ENCODE results near the gene THRSP.
"Not testable (repeated sequence)": the region's sequence is repeated elsewhere in the genome, so short reads cannot be mapped to it uniquely, and the experiment has no call there.

THRSP gene

DNA sequence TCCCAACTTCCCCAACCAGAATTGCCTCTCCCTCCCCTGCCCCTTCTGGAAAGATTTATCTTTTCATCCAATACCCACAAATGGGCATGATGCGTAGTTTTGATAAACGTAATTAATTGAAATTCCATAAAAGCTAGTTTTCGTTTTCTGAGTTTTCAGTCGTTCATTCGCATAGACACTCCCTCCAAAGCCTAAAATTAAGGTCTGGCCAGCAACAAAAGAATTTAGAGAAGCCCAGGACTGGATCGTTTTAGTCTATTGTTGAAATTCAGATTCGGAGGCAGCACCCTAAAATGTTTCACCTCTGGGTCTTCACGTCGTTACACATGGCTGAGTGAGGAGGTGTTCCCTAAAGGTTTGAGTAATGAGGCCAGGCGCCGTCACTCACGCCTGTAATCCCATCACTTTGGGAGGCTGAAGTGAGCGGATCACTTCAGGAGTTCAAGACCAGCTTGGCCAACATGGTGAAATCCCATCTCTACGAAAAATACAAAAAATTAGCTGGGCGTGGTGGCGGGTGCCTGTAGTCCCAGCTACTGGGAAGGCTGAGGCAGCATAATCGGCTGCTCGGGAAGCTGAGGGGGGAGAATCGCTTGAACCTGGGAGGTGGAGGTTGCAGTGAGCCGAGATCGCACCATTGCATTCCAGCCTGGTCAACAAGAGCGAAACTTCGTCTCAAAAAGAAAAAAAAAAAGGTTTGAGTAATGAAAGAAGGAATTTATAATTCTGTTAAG is 16.6 kb downstream of the THRSP start:
- Mint-ChIP-seq H3K4me3 (peak overlapping the region; percentile 82 to 87), H3K27me3 (no peaks in the 10 kb centered on the region), H3K36me3 (ENCODE audit: insufficient read depth) (peaks cover 16% of the 10 kb centered on the region), H3K4me1 (ENCODE audit: low read depth in 2 of 2) (peaks cover 31 to 40% of the 10 kb centered on the region in 2 donors), H3K9me3 (no peaks in the 10 kb centered on the region), H3K27ac (peak overlapping the region; percentile 87 to 95)
- DNase-seq (no peak), ATAC-seq (replicated peaks) (peak; percentile 1)

- Mint-ChIP-seq H3K27me3 (no peaks in the 10 kb centered on the region), H3K27ac (peak overlapping the region; percentile 27 to 60), H3K4me3 (peak overlapping the region; percentile 82 to 87), H3K9me3 (no peaks in the 10 kb centered on the region), H3K36me3 (ENCODE audit: insufficient read depth) (peaks cover 12% of the 10 kb centered on the region), H3K4me1 (ENCODE audit: low read depth in 2 of 2) (peaks cover 28 to 36% of the 10 kb centered on the region in 2 donors)
- ATAC-seq (replicated peaks) (no peak), DNase-seq (no peak)
Observed at GRCh38 chr11:78080818-78081495, 17.3 kb downstream of the THRSP start.

DNA sequence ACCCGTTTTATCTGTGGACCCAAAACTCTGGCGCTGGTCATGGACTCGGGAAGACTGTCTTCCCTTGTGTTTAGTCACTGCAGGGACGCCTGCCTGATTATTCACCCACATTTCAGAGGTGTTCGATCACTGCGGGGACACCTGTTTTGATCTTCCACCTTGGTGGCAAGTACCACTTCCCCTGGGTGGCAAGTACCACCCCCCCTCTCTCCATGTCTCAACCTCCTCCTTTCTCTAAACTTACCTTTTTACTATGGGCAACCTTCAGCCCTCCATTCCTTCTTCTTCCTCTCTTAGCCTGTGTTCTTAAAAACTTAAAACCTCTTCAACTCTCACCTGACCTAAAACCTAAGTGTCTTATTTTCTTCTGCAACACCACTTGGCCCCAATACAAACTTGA is 17.9 kb downstream of the THRSP start:
- Mint-ChIP-seq H3K27ac (peak overlapping the region; percentile 27 to 60), H3K4me3 (peak overlapping the region; percentile 53 to 82), H3K9me3 (no peaks in the 10 kb centered on the region), H3K36me3 (ENCODE audit: insufficient read depth) (peaks cover 9% of the 10 kb centered on the region), H3K27me3 (no peaks in the 10 kb centered on the region), H3K4me1 (ENCODE audit: low read depth in 2 of 2) (peaks cover 25 to 31% of the 10 kb centered on the region in 2 donors)
- ATAC-seq (replicated peaks) (peak; percentile 25), DNase-seq (peak in 1 of 3 experiments; percentile 4)

DNA sequence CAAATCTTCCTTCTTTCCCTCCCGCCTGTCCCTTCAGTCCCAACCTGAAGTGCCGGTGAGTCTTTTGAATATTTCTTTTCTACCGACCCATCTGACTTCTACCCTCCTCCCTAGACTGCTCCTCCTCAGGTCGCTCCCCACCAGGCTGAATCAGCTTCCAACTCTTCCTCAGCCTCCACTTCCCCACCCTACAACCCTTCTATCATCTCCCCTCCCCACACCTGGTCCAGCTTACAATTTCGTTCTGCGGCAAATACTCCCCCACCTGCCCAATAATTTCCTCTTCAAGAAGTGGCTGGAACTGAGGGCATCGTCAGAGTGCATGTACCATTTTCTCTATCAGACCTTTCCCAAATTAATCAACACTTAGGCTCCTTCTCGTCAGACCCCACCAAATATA is 18.5 kb downstream of the THRSP start:
- Mint-ChIP-seq H3K27ac (peak overlapping the region; percentile 27 to 60), H3K36me3 (ENCODE audit: insufficient read depth) (peaks cover 9% of the 10 kb centered on the region), H3K4me1 (ENCODE audit: low read depth in 2 of 2) (peaks cover 22 to 27% of the 10 kb centered on the region in 2 donors), H3K9me3 (no peaks in the 10 kb centered on the region), H3K4me3 (no peak overlapping the region), H3K27me3 (no peaks in the 10 kb centered on the region)
- DNase-seq, result no peak
- no peak for ATAC-seq (replicated peaks)

GRCh38 chr11:78083021-78083420 is 19.4 kb downstream of the THRSP start:
- Mint-ChIP-seq H3K27ac (no peak overlapping the region), H3K9me3 (no peaks in the 10 kb centered on the region), H3K27me3 (no peaks in the 10 kb centered on the region), H3K36me3 (ENCODE audit: insufficient read depth) (peaks cover 9% of the 10 kb centered on the region), H3K4me1 (ENCODE audit: low read depth in 2 of 2) (peaks cover 16 to 21% of the 10 kb centered on the region in 2 donors), H3K4me3 (no peak overlapping the region)
- no peak for DNase-seq
- ATAC-seq (replicated peaks), result no peak

DNA sequence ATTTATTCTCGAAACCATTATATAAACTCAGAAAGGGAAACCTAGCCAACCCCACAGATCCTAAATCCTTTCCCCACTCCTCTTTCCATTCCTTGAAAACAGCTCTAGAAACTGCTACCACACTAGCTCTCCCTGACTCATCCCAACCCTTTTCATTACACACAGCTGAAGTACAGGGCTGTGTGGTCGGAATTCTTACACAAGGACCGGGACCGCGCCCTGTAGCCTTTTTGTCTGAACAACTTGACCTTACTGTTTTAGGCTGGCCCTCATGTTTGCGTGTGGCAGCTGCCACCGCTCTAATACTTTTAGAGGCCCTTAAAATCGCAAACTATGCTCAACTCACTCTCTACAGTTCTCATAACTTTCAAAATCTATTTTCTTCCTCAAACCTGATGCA is 20.8 kb downstream of the THRSP start:
- not testable (repeated sequence) for H3K27me3 Mint-ChIP-seq; H3K36me3 Mint-ChIP-seq (ENCODE audit: insufficient read depth)

DNA sequence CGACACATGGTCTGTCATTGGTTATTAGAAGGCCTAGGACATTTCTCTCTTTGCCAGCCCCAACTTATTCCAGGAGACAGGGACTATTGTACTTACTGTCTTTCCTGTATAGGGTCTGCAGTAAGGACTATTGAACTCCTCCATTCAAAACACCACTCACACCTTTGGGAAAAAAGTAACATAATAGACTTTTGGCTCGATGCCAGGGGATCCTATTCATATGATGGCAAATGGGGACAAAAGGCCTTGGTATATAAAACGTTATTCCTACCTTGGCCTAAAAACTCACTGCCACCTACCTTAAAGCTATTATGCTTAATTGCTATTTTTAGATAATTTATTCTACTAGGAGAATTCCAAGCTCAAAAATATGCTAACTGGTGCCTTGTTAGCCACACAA is 22.3 kb downstream of the THRSP start:
- H3K27me3 Mint-ChIP-seq, result no peaks in the 10 kb centered on the region
- H3K27ac Mint-ChIP-seq, result no peak overlapping the region
- H3K36me3 Mint-ChIP-seq (ENCODE audit: insufficient read depth), result no peaks in the 10 kb centered on the region
- no peak for ATAC-seq (replicated peaks)
- no peak overlapping the region for H3K4me3 Mint-ChIP-seq
- peaks cover 9 to 11% of the 10 kb centered on the region in 2 donors for H3K4me1 Mint-ChIP-seq (ENCODE audit: low read depth in 2 of 2)
- no peak for DNase-seq
- H3K9me3 Mint-ChIP-seq, result no peaks in the 10 kb centered on the region

More for the DNA sequence above, 20.8 kb downstream of the THRSP start:
- not testable (repeated sequence) for ATAC-seq (replicated peaks); H3K9me3 Mint-ChIP-seq; DNase-seq; H3K27ac Mint-ChIP-seq; H3K4me3 Mint-ChIP-seq
- H3K4me1 Mint-ChIP-seq (ENCODE audit: low read depth in 2 of 2), result peaks cover 10 to 13% of the 10 kb centered on the region in 2 donors

GRCh38 chr11:78086521-78087074 is 22.9 kb downstream of the THRSP start:
- not testable (repeated sequence) for DNase-seq; ATAC-seq (replicated peaks); H3K9me3 Mint-ChIP-seq; H3K36me3 Mint-ChIP-seq (ENCODE audit: insufficient read depth); H3K4me3 Mint-ChIP-seq; H3K27me3 Mint-ChIP-seq; H3K27ac Mint-ChIP-seq; H3K4me1 Mint-ChIP-seq (ENCODE audit: low read depth in 2 of 2)

- ATAC-seq (replicated peaks) (peak; percentile 54), DNase-seq (no peak)
- Mint-ChIP-seq H3K27me3 (no peaks in the 10 kb centered on the region), H3K4me3 (no peak overlapping the region), H3K27ac (no peak overlapping the region), H3K9me3 (no peaks in the 10 kb centered on the region), H3K36me3 (ENCODE audit: insufficient read depth) (peaks cover 13% of the 10 kb centered on the region), H3K4me1 (ENCODE audit: low read depth in 2 of 2) (peaks cover 0 to 1% of the 10 kb centered on the region in 2 donors)
Observed at GRCh38 chr11:78094250-78094649, 30.6 kb downstream of the THRSP start.

GRCh38 chr11:78097666-78098385 is 34.2 kb downstream of the THRSP start:
- Mint-ChIP-seq H3K4me1 (ENCODE audit: low read depth in 2 of 2) (peaks cover 0 to 1% of the 10 kb centered on the region in 2 donors), H3K36me3 (ENCODE audit: insufficient read depth) (peaks cover 21% of the 10 kb centered on the region), H3K4me3 (no peak overlapping the region), H3K27me3 (no peaks in the 10 kb centered on the region), H3K27ac (no peak overlapping the region), H3K9me3 (no peaks in the 10 kb centered on the region)
- DNase-seq (no peak), ATAC-seq (replicated peaks) (no peak)

DNA sequence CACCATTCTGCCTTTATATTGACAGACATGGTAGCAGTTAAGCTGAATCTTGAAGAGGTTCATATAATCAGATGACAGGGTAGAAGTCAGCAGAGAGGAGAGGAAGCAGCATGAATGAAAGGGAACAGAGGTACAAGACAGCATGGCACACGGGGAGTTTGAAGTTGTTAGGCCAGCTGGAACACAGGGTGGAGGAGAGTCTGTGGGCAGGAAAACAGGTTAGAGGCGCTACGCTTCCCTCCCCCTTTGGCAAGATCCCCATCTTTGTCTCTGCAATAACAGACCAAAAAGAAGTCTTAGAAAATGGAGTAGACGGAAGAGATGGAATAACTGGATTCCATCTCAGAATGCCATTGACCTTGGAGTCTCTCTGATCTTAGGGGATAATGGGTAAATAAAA is 36.0 kb downstream of the THRSP start:
- no peaks in the 10 kb centered on the region for H3K4me1 Mint-ChIP-seq (ENCODE audit: low read depth in 2 of 2)
- H3K36me3 Mint-ChIP-seq (ENCODE audit: insufficient read depth), result peaks cover 29% of the 10 kb centered on the region
- no peak for DNase-seq
- H3K4me3 Mint-ChIP-seq, result no peak overlapping the region
- H3K9me3 Mint-ChIP-seq, result no peaks in the 10 kb centered on the region
- H3K27ac Mint-ChIP-seq, result no peak overlapping the region
- H3K27me3 Mint-ChIP-seq, result no peaks in the 10 kb centered on the region
- ATAC-seq (replicated peaks), result no peak

GRCh38 chr11:78100261-78100660 is 36.6 kb downstream of the THRSP start:
- H3K27ac Mint-ChIP-seq, result no peak overlapping the region
- no peaks in the 10 kb centered on the region for H3K4me1 Mint-ChIP-seq (ENCODE audit: low read depth in 2 of 2)
- no peaks in the 10 kb centered on the region for H3K27me3 Mint-ChIP-seq
- DNase-seq (no peak), ATAC-seq (replicated peaks) (no peak)
- no peaks in the 10 kb centered on the region for H3K9me3 Mint-ChIP-seq
- no peak overlapping the region for H3K4me3 Mint-ChIP-seq
- H3K36me3 Mint-ChIP-seq (ENCODE audit: insufficient read depth), result peaks cover 29% of the 10 kb centered on the region

- Mint-ChIP-seq H3K27me3 (no peaks in the 10 kb centered on the region), H3K36me3 (ENCODE audit: insufficient read depth) (peaks cover 29% of the 10 kb centered on the region), H3K9me3 (no peaks in the 10 kb centered on the region), H3K4me1 (ENCODE audit: low read depth in 2 of 2) (no peaks in the 10 kb centered on the region), H3K27ac (no peak overlapping the region), H3K4me3 (no peak overlapping the region)
- DNase-seq (no peak), ATAC-seq (replicated peaks) (no peak)
Observed at GRCh38 chr11:78100676-78101472, 37.2 kb downstream of the THRSP start.

Measured in effector memory CD8-positive, alpha-beta T cell (primary cell).